Measurements from ENCODE around the gene CLDN6.

Gene CLDN6

DNA sequence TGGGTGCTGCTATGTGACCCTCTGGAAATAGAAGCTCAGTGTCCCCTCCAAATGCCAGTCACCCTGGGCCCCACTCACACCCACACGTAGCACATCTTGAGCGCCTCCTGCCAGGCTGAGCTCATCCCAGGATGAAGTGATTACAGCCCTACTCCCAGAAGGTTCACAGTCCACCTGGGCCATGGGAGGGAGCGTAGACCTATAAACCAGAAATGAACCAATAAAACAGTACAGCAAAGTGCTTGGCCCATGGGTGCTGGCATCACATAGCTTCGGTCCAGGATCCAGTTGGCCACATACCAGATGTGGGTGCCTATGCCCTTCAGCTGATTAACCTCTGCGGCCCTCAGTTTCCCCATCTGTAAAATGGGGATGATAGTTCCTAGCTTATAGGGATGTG, 20.9 kb upstream of the CLDN6 start:
- TF ChIP-seq, protein P1, sequence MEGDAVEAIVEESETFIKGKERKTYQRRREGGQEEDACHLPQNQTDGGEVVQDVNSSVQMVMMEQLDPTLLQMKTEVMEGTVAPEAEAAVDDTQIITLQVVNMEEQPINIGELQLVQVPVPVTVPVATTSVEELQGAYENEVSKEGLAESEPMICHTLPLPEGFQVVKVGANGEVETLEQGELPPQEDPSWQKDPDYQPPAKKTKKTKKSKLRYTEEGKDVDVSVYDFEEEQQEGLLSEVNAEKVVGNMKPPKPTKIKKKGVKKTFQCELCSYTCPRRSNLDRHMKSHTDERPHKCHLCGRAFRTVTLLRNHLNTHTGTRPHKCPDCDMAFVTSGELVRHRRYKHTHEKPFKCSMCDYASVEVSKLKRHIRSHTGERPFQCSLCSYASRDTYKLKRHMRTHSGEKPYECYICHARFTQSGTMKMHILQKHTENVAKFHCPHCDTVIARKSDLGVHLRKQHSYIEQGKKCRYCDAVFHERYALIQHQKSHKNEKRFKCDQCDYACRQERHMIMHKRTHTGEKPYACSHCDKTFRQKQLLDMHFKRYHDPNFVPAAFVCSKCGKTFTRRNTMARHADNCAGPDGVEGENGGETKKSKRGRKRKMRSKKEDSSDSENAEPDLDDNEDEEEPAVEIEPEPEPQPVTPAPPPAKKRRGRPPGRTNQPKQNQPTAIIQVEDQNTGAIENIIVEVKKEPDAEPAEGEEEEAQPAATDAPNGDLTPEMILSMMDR (IDR thresholded peaks at IDR 0.05; ENCODE audit: low read length, missing control alignments): no peak
- DNase-seq (ENCODE audit: low read depth): no peak
- H3K4me3 ChIP-seq (replicated peaks; ENCODE audit: low read depth, low read length): no peak overlapping the region

GRCh38 chr16:3038256-3038655, 20.3 kb upstream of the CLDN6 start:
- TF ChIP-seq, protein P1 (IDR thresholded peaks at IDR 0.05; ENCODE audit: low read length, missing control alignments): no peak

GRCh38 chr16:3036726-3037315, 18.8 kb upstream of the CLDN6 start, which contains the start of gene BICDL2:
Gene BICDL2, minus strand, starts transcription at chr16:3036944. Its CDS starts 1,448 bp downstream, at chr16:3035496.
- no peak for DNase-seq (ENCODE audit: low read depth)
- no peak within 1 kb of the TSS for H3K4me3 ChIP-seq (replicated peaks; ENCODE audit: low read depth, low read length)

More at GRCh38 chr16:3038256-3038655, 20.3 kb upstream of the CLDN6 start:
- H3K4me3 ChIP-seq (replicated peaks; ENCODE audit: low read depth, low read length): no peak overlapping the region
- peak; percentile 18 for DNase-seq (ENCODE audit: low read depth)

DNA sequence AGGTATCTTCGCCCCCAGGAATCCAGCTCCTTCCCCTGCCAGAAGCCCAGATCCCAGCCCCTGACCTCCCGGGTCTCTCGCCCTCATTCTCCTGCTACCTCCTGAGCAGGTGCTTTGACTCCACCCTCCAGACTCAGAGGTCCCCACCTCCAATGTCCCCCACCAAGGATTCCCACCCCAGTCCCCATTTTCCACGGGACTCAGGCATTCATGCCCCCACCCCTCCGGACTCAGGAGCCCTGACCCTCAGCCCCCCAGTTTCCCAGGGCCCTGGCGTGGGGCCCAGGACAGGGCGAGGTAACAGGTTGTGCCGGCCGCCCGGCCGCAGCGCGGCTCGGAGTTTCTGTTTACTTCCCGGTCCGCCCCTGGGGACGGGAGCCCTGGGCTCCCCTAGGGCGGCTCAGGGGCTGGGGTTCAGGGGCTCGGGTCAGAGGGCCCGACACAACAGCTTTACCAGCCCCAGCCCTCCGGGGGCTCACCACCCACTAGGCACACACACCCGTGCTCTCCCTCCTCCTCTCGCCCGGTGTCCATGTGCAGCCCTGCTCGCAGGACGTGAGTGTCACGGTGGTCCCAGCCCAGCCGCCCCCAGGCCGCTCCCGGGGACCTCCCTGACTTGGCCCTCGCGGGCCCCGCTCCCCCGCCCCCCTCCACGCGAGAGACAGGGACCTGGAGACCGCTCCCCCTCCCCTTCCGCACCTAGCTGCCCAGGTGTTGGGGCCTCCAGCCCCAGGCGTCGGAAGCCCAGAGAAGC, 18.2 kb upstream of the CLDN6 start:
- no peak overlapping the region for H3K4me3 ChIP-seq (replicated peaks; ENCODE audit: low read depth, low read length)
- DNase-seq (ENCODE audit: low read depth): no peak
- TF ChIP-seq, protein P1 (IDR thresholded peaks at IDR 0.05; ENCODE audit: low read length, missing control alignments): no peak

More at GRCh38 chr16:3036726-3037315, 18.8 kb upstream of the CLDN6 start, which contains the start of gene BICDL2:
- TF ChIP-seq, protein P1 (IDR thresholded peaks at IDR 0.05; ENCODE audit: low read length, missing control alignments): no peak

DNA sequence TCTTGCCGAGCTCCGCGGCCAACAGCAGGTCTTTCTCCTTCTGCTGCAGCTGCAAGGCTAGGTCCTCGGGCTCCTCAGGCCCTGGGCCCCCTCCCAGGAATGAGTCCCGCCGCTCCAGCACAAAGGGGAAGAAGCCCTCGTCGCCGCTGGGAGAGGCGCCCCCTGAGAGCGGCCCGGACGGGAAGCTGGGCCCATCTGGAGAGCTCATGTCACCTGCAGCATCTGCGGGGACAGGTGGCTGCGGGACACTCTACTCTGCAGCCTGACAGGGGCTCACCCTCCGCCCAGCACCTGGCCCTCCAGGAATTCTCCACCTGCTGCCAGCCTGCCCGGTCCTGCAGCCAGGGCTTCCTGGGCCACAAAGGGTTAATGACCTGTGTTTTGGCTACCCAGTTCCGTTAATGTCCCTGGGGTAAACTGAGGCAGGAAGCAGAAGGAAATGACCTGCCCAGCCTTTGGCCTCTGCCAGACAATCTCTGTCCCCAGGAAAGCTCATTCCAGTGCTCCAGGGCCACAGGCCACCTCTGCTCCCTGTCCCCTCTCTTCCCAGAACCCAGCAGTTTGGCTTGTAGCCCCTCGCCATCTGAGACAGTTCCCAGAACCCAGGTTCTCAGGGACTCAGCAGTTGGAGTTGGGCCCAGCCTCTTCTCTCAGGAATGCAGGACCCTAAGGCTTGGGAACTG, 17.4 kb upstream of the CLDN6 start:
- TF ChIP-seq, protein P1 (IDR thresholded peaks at IDR 0.05; ENCODE audit: low read length, missing control alignments): no peak
- H3K4me3 ChIP-seq (replicated peaks; ENCODE audit: low read depth, low read length): no peak overlapping the region
- DNase-seq (ENCODE audit: low read depth): no peak

DNA sequence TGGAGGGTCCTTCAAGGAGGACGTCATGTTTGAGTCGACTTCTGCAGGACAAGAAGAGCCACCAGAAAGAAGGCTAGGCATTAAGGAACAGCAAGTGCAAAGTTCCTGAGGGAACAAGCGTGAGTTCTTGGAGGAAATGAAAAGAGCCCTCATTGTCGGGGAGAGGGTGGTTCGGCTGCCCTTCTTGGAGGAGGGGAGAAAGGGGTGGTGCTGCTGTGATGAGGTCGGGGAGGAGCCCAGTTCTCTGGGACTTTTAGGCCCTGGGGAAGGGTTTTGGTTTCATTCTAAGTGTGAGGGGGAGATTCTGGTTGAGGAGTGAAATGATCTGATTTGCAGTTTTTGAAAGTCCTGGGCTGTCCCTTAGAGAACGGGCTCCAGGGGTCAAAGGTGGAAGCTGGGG, 14.6 kb upstream of the CLDN6 start:
- no peak overlapping the region for H3K4me3 ChIP-seq (replicated peaks; ENCODE audit: low read depth, low read length)
- TF ChIP-seq, protein P1 (IDR thresholded peaks at IDR 0.05; ENCODE audit: low read length, missing control alignments): no peak
- DNase-seq (ENCODE audit: low read depth): no peak

Data from fibroblast of pulmonary artery (primary cell).